Measurements from ENCODE around the gene FBXO15.
A peak's percentile ranks its signal among the peaks of the same experiment; 100 is the strongest.

Gene FBXO15, protein sequence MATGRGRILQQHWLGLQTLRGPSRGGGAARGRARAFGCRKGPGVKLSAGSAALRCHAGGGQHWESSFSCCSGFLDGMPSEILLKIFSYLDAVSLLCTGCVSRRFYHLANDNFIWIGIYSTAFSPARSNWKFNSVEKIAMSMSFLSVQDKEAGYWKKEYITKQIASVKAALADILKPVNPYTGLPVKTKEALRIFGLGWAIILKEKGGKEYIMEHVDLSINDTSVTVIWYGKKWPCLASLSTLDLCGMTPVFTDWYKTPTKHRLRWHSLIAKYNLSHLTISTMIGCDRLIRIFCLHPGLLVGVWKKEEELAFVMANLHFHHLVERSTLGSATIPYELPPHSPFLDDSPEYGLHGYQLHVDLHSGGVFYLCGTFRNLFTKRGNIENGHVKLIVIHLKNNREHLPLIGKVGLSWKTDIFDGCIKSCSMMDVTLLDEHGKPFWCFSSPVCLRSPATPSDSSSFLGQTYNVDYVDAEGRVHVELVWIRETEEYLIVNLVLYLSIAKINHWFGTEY

DNA sequence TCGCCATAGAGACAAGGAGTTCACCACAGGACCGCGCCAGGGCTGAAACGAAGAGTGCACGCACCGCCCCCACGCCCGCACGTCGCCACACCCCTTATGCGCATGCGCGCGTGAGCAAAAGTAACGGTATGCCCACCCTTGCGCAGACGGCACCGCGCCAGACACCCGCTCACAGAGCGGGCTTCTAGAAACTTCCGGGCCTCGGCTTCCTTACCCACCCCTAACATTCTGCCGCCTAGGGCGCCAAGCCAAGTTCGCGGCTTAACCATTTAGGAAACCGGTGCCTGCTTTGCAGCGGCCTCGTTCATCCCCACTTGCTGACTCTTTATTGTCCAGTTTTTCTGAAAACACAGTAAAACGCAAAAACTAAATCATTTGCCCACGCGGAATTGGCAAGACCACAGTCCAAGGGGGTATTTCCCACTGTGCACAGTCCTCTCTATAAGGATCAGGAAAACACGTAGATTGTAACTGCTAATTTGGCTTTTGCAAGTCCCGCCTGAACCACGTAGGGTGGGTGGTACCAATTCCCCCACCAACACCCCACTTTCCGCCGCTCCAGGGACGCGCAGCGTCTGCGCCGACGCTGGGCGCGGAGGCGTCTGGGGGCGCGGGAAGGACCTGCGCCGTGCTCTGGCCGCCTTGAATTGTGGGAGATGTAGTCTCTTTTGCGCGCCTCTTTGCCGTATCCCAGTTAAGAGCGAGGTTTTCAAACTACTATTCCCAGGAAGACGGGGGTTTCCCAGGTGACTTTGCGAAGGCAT lies at the start of gene FBXO15, which contains the start of gene TIMM21:
FBXO15 (minus strand) TSS at position 56 of the 764 bp plus-strand sequence; CDS start at position 7, 49 bp downstream.
TIMM21 (plus strand) TSS at position 745 of the 764 bp plus-strand sequence. CDS start 286 bp downstream, outside the sequence.
- DNase-seq, result peak; percentile 95

DNA sequence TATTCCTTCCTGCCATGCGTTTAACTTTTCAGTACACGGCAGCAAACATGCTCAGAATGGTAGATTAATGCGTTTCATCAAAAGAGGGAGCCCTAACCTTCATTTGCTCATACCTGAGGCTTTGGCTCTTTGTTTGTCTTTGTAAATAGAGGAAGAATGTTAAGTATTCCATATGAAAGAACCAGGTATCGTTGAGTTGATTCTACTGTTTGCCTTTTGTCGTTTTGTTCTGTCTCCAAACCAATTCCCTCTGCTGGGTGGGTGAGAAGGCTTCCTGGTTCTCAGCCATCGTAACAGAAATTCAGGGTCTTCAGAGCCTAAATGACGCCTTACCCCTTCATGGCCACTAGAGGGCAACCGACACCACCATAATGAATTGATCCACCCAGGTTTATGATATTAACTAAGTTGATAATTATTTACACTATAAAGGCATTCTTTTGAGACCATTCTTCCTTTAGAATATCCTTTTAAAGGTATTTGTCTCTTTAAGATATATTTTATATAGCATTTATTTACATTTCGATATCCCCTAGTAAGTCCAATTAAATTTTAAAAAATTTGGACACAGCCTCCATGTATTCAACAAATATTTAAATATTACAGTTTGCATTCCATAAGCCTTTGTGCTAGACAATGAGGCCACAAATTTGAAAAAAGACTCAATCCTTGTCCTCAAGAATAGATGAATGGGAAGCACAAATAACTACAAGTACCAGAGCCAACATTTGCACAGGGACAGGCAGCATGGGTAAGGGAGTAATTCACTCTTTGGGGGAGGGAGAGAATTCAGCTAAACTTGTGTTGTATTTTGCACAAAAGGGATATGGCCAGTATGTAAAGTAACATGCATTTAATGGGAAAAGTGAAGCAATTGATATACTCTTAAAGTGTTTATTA lies 48.8 kb upstream of the FBXO15 start:
- DNase-seq, result peak; percentile 76

DNA sequence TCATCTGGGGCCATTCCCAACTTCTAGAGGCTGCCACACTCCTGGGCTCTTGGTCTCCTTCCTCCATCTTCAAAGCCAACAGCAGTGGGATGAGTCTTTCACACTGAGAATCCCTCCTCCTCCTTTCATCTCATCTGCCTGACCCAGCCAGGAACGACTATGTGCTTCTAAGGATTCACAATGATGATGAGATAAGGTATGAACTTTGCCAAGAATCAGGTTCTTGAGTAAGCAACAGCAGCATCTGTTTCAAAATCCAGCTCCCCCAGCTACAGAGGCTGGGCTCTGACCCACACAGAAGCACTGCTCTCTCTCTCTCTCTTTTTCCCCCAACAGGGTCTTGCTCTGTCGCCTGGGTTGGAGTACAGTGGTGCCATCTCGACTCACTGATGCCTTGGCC lies 47.1 kb upstream of the FBXO15 start:
- DNase-seq, result no peak

DNA sequence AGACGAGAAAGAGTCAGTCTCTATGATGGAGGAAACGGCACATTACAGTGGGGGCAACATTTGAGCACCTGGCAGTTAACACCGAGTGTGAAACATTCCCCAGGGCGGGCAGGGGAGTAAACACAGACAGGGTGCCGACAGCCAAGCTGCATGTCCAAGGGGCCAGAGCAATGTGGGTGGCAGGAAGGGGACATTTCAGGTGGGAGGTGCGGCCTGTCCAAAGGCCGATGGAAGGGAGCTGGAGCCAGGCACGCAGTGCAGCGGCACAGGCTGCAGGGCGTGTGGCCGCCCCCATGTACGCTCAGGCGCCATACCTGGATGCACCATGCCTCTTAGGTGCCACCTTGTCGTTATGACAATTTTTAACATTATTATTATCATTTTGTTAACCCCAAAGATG lies 43.9 kb upstream of the FBXO15 start:
- DNase-seq, result no peak

DNA sequence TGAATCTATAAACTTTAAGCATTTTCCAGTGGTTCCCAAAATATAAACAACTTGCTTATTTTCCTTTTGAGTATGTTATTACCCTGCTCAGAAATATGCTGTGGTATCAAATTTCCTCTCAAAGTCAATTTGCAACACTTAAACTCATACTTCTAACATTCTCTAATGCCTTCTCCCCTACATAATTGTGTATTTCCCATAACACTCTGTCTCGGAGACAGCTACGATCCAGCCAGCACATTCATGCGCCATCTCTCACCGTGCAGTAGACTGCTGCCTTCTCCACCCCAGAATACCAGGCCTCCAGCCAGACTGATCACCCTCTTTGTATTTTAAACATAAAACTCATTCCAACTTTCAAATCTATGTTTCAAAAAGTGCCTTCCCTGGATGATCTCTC lies 42.5 kb upstream of the FBXO15 start:
- no peak for DNase-seq

DNA sequence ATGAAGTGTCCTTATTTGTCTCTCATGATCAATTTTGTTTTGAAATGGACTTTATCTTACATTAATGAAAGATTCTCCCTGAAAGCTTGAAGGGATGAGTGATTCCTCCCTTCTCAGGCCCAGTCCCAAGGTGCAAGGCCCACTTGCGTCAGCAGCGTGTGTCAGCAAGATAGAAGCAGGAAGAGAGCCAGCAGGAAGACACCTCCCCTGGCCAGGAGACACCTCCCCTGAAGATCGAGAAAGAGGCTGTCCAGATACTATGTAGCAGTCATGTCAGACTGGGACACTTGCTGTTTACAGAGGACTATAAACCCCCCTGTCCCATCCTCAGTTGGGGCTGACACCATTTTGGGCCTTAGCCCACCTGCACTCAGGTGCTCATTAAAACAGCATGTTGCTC lies 39.0 kb upstream of the FBXO15 start:
- DNase-seq, result no peak

DNA sequence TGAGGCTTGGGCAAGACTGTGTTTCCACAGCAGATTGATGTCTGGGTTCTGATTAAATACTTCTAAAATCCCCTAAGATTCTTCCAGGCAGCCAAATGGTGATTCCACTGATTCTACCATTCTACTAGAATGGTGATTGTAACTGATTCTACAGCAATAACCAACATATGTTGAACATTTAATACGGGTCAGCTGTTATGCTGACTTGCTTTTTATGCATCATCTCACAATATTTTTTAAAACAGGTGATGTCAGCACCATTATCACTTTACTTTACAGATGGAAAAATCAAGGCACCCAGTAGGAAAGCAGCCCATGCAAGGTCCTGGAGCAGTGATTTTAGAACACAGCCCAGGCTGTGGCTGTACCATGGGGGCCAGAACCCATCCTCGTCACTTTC lies 38.2 kb upstream of the FBXO15 start:
- no peak for DNase-seq

DNA sequence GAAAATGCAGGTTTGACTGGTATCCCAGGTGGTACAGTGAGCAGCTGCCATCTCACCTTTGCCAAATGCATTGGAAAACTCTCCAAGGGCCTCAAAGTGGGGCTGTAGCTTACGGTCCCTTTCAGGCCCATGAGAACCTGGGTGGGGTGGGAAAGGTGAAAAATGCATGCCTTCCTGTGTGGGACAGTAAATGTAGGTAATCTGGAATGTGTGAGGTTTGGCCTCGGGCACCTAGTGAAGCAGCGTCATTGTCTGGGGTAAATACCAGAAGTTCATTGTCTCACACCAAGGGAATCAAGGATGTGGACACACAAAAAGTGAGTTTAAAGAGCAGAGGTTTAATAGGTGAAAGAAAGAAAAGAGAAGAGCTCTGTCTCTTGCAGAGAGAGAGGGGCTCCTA lies 37.2 kb upstream of the FBXO15 start:
- no peak for DNase-seq

DNA sequence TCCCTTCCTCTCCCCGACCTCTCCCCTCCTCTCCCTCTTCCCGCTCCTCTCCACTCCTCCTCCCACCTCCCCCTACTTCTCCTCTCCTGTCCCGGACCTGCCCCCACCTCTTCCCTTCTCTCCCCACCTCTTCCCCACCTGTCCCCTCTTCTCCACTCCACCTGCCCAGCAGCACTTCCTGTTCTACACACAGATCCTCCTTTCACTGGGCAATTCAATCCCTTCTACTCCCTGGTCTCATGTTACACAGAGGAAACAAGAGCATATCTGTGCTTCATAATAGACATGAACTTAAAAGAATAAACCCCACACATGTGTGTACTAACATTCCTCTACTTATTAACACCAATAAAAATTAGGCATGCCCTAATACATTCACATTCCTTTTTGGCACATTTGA lies 35.5 kb upstream of the FBXO15 start:
- peak; percentile 37 for DNase-seq

DNA sequence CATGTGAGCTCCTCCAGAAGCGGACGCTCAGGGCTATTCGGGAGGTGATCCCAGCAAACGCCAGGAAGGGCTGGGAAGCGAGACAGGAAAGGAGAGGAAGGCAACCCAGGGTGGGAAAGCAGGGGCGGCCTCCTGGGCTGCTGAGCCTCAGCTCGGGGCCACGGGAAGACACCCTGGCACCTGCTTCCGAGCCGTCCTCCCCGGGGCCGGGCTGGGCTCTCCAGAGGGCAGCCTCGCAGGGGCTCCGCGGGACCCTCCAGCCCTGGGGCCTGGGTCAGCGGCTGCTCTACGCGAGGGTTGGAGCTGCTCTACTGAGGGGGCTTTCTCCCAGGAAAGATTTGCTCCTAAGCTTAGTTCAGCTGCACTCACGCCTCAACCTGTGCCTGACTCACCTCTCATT lies 34.7 kb upstream of the FBXO15 start:
- DNase-seq, result no peak

DNA sequence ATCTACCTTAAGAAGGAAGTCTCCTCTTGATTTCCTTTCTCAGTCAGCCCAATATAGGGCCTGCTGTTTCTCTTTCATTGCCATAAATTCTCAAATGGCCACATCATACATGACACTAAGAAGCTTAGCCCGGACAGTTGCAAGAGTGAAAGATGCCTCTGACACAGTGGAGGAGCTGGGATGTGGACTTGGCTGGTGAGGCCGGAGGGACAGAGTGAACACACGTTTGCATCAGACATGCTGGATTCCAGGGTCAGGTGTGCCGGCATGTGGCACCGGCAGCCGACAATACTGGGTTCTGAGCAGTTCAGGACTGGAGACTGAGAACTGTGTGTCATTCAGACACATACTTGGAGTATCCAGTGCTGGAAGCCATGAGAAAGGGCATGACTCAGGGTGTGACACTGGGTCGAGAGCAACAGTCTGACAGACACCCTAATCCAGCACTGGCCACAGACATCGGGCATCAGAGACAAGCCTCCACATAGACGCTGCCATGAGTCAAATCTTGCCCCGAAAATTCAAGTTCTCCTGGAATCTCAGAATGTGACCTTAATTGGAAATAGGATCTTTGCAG lies 32.1 kb upstream of the FBXO15 start:
- no peak for DNase-seq

DNA sequence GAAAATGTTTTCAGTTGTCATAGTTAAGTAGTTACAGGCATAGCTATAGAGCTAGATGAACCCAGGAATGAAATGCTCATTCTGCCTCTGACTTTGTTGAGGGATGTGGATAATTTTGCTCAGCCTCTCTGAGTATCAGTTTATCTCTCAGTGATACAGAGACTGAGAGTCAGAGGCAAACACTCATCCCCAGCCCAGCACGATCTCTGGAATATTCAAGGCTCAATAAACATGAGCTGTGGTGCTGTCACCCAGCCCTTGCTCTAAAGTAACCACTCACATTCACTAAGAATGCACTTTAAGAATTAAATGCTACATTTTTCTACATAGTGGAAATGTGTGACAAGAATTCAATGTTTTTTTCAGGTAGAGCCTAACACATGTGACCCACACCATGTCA lies 31.2 kb upstream of the FBXO15 start:
- no peak for DNase-seq

DNA sequence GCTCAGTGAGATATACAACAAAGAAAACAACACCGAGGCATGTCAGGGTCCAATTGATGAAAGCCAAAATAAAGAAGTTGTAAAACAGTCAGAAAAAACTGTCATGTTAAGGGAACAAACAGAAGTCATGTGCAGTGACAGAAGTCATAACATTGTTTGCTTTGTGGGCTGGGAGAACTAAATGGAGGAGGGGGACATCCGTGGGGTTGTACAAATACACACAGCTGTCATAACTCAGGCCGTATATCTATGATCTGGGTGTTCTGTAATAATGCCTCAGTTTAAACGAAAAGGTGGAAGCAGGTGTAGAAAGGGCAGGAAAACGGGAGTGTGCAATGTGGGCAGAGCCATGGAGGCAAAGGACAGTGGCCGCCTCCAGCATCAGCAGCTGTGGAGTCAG lies 28.0 kb upstream of the FBXO15 start:
- no peak for DNase-seq

DNA sequence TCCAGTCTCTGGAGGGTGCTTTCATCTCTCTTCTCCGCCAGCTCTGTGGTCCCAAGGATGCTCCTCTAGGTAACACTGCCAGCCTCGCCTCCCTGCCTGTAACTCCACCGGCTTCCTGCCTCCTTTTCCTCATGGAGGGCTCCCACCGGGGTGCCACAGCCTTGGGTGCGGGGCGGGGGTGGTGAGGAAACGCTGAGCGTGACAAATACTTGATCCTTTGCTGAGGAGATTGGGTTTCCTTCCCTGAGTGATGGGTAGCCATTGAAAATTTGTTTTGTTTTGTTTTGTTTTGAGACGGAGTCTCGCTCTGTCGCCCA lies 25.8 kb upstream of the FBXO15 start:
- no peak for DNase-seq

DNA sequence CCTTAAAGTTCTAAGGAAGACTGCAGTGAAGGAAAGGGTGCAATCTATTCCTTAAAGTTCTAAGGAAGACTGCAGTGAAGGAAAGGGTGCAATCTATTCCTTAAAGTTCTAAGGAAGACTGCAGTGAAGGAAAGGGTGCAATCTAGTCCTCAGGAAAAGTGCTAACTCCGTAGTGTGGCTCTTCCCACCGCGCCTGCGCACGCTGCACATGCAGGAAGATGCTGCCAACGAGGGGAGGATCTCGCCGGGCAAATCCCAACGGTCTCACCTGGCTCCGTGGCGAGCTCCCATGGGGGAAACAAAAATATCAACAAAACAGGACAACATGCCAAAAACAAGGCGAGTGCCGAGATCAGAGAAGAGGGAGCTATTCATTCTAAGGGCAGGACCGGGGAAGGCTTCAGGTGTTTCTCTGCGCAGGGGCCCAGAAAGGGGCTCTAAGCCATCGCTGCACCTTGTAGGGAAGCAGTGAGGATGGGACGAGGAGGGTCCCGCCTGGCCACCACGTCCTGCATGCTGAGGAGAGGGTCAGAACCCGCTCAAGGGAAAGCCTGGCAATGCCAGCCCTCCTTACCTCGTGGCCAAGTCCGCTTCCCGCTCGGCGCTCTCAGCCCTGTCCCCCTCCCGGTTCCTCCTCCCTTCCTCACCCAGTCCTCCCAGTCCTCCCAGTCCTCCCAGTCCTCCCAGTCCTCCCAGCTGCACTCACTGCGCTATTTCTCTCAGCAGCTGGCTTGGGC lies 25.2 kb upstream of the FBXO15 start:
- DNase-seq, result no peak

DNA sequence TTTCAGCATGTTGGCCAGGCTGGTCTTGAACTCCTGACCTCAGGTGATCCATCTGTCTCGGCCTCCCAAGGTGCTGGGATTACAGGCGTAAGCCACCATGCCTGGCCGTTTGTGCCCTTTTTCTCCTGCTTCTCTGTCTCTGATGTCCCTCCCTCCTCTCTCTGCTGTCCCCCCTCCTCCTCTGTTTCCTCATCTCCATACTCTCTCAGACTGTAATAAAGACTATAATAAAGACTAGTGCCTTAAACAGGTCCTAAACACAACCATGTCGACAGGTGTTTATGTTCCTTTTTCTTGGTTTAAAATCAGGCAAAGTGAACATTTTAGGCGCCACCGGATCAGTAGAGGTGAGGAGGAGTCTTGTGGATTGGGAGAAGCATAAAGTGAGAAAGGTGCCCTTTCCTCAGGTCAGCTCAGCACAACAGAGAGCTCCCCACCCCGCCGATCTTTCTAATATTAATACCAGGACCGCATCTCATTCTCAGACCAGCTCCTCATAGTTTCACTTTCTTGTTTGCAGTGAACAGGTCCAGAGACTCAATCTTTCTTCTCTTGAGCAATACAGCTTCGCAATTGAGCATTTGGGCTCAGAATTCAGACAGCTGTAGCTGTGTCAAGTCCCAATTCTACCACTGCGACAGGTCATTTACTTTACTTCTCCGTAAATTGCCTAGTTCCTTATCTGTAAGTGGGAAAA lies 24.4 kb upstream of the FBXO15 start:
- no peak for DNase-seq

DNA sequence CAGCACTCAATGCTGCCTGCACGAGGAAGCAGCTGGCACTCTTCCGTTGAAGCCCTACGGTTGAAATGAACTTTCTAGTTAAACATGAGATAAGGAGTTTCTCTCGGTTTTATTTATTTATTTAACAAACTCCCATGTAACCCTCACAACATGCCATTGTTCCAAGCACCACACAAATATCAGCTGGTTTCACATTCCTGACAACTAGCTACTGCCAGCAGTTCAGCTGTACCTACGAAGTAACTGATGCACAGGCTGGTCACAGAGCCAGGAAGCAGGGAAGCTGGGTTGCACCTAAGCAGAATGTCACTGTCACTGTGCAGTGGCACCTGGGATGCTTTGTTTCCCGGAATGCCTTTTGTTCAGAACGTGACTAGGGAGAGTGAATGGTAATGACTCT lies 18.8 kb upstream of the FBXO15 start:
- peak; percentile 21 for DNase-seq

DNA sequence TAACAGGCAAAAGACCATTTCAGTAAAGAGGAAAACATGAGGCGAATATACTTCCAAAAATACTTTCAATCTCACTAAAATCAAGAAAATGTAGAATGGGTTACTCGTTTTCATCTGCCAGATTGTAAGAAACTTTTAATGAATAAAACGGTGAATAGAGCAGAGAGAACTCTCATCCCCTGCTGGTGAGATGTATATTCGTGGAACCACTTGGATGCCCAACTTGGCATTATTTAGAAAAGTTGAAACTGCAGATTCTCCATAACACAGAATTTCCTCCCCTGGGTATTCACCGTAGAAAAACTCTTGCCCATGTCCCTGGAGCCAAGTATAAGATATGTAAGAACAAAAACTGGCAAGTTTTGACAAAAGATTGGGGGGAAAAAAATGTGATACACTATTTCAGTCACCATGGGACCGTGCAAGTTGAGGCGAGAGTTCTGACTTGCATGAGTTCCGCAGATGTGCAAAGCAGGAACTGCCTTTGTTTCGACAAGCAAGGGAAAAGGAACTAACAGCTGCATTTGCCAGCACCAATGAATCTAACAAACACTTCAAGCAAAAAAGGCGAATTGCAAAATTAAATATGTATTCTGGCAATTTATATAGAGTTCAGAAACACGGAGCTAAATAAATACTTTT lies 15.5 kb upstream of the FBXO15 start:
- no peak for DNase-seq

DNA sequence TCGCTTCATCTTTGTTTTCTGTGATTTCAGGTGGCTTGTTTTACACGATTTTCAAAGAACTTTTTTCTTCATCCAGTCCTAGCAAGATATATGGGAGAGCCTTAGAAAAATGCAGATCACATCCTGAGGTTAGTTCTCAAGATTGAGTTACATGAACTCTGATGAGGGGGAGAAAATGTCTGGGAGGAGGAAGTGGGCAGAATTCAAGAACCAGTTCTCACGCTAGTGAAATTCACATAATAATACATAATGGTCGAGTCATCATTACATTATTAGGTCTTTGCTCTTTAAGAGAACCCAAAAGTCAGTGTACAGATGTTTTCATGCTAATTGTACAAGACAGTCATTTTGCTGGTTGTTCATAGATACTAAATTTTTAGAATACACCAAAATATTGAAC lies 7.6 kb upstream of the FBXO15 start:
- DNase-seq, result no peak

DNA sequence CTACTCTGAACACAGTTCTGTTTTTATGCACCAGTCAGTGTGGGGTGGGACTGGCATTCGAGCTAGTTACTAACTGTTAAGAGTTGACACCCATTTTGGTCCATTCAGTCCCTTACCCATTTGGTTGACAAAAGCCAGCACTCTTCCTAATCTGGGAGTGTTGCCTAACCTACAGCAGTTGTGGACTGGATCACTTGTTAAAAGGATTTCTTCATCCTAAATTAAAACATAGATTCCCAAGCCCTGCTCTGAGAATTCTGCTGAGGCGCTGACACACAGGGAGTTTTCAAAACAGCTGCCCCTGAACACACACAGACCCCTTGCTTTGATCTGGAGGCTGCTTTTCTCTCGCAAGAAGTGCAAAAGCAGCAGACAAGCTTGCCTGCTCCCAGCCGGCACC lies 7.1 kb upstream of the FBXO15 start:
- no peak for DNase-seq

DNA sequence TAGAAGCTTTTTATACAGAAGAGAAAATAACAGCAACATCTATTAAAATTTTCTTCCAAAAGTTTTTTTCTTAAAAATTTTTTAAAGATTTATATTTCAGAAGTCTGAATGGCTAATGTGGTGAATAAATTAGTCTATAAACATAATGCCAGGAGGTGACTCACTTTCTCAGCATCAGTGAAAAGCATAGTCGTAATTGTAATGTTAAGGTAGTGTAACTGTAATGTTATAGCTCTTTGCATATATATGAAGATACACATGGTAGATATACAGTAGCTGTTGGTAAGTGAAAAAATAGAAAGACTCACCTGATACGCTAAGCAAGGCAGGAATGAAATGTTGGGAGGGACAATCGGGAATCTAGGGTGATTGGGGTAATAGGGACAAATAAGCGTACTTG lies 6.2 kb upstream of the FBXO15 start:
- no peak for DNase-seq
